Sciatic nerve (tissue), 2 donors: ENCODE data around the gene STAT5A. TPM values are rescaled to one million over a fixed set of nuclear protein-coding genes. Genes with fewer than 3 reads are reported as not detected.
"Not testable (repeated sequence)": the region's sequence is repeated elsewhere in the genome, so short reads cannot be mapped to it uniquely, and the experiment has no call there.

ENCODE experiments used
- ATAC-seq: fragments of 200-7000 bp; cut with Tn5 transposase; one replicate; pipeline ENCODE4 v1.9.1; 2020; ENCODE audit warnings: mild to moderate bottlenecking, moderate library complexity
- DNase-seq: peaks from one replicate; pipeline ENCODE4 v3.0.0-alpha.2; 2020; ENCODE audit warnings: low spot score
- intact Hi-C: fragments of 100-400 bp; cut with DNase I; formaldehyde crosslinking; loops from one replicate; pipeline ENCODE4 v1.14.2; 2022
- total RNA-seq: library from RNA; stranded (reverse); fragmentation: NEBNext Ultra II Directional; extraction: Animal tissue kit (Norgen Biotek cat#: 25700); gene quantifications from one replicate; pipeline ENCODE4 v1.2.1, GENCODE V29; 2021
- donor health status: DM: no; HTN: no; CAD: no.
- donor health status: DM: no; HTN: no; CAD: no.

Gene STAT5A
- total RNA-seq, 1 donor from 2014 or later = 55.6 TPM

- no peak for DNase-seq
- no peak for ATAC-seq
- intact Hi-C loops = no loop called here
These were observed 27.3 kb downstream of the STAT5A start for GRCh38 chr17:42315402-42316156.

GRCh38 chr17:42316755-42317154, 28.5 kb downstream of the STAT5A start:
- DNase-seq = no peak
- intact Hi-C loops = no loop called here
- no peak for ATAC-seq

GRCh38 chr17:42317266-42317845, 29.1 kb downstream of the STAT5A start:
- ATAC-seq = no peak

GRCh38 chr17:42317967-42318366, 29.7 kb downstream of the STAT5A start:
- ATAC-seq, intact Hi-C loops, DNase-seq: not testable (repeated sequence)

More at GRCh38 chr17:42317266-42317845, 29.1 kb downstream of the STAT5A start:
- intact Hi-C loops = no loop called here
- DNase-seq = no peak

- ATAC-seq (no peak), DNase-seq (no peak)
- intact Hi-C loops = loop anchor here (5.0 kb wide), 2 partner anchors 86 to 206 kb away; no protein-coding TSS in a partner anchor
These were observed 33.3 kb downstream of the STAT5A start for GRCh38 chr17:42321555-42321954.

- intact Hi-C loops = loop anchor here (5.0 kb wide), 2 partner anchors 85 to 205 kb away; no protein-coding TSS in a partner anchor
- ATAC-seq = peak; percentile 91
These were observed 34.3 kb downstream of the STAT5A start for GRCh38 chr17:42322382-42323267.

GRCh38 chr17:42323268-42323773, 35.0 kb downstream of the STAT5A start:
- no peak for DNase-seq
- ATAC-seq = no peak
- intact Hi-C loops = loop anchor here (5.0 kb wide), 2 partner anchors 84 to 204 kb away; no protein-coding TSS in a partner anchor

More at GRCh38 chr17:42322382-42323267, 34.3 kb downstream of the STAT5A start:
- DNase-seq = peak; percentile 95

- ATAC-seq = no peak
- intact Hi-C loops = no loop called here
- no peak for DNase-seq
These were observed 36.7 kb downstream of the STAT5A start for GRCh38 chr17:42325026-42325425.

GRCh38 chr17:42329025-42329976, 41.0 kb downstream of the STAT5A start:
- DNase-seq (no peak), ATAC-seq (peak; percentile 76)
- intact Hi-C loops = no loop called here

GRCh38 chr17:42333053-42333452, 44.8 kb downstream of the STAT5A start:
- ATAC-seq = no peak
- no peak for DNase-seq
- intact Hi-C loops = no loop called here

- intact Hi-C loops = no loop called here
- DNase-seq (no peak), ATAC-seq (no peak)
These were observed 46.4 kb downstream of the STAT5A start for GRCh38 chr17:42334677-42335076.

GRCh38 chr17:42337442-42337841, 49.1 kb downstream of the STAT5A start:
- ATAC-seq = peak; percentile 42

GRCh38 chr17:42338427-42338985, 50.2 kb downstream of the STAT5A start:
- intact Hi-C loops = no loop called here
- ATAC-seq (no peak), DNase-seq (no peak)

More at GRCh38 chr17:42337442-42337841, 49.1 kb downstream of the STAT5A start:
- no peak for DNase-seq
- intact Hi-C loops = no loop called here

- no peak for DNase-seq
- intact Hi-C loops = no loop called here
These were observed 50.9 kb downstream of the STAT5A start for GRCh38 chr17:42339221-42339620.

GRCh38 chr17:42340691-42341127, 52.4 kb downstream of the STAT5A start:
- DNase-seq = no peak
- ATAC-seq = no peak
- intact Hi-C loops = no loop called here

More at GRCh38 chr17:42339221-42339620, 50.9 kb downstream of the STAT5A start:
- ATAC-seq = no peak

- ATAC-seq = no peak
- intact Hi-C loops = no loop called here
These were observed 53.3 kb downstream of the STAT5A start for GRCh38 chr17:42341568-42341967.

GRCh38 chr17:42342242-42343008, 54.1 kb downstream of the STAT5A start:
- ATAC-seq = no peak
- no peak for DNase-seq
- intact Hi-C loops = no loop called here

More at GRCh38 chr17:42341568-42341967, 53.3 kb downstream of the STAT5A start:
- DNase-seq = no peak
